ENCODE data around the gene SSX2IP. TPM values are rescaled to one million over a fixed set of nuclear protein-coding genes. Genes with fewer than 3 reads are reported as not detected.

SSX2IP gene
- total and polyA plus RNA-seq, 9 donors: 14.4 to 19.3 (median 16.5) TPM

DNA sequence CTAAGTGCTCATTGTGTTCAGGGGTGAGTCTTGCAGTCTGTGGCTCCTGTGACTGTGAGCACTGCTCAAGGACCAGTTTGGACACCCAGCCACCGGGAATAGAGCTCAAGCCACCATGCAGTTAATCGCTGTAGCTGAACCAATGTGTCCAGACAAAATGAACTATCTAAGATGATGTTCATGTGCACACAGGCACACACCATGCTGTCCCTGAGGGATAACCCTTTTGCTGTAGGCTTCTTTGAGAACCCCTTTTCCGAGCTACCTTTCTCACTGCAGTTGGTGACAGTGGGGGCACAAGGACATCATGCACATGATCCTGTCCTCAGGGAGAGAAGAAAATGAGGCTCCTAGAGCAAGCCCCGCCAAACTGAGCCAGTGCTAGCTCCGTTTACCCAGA, 65.4 kb downstream of the SSX2IP start:
- DNase-seq: no peak
- H3K4me1 ChIP-seq (ENCODE audit: control insufficient read depth, insufficient read depth, low read length): peaks cover 3% of the 10 kb centered on the region
- H3K36me3 ChIP-seq (ENCODE audit: control insufficient read depth, insufficient read depth, low read length): no peaks in the 10 kb centered on the region
- WGBS (ENCODE audit: insufficient coverage): 92% methylated on average over 3 of the region's 5 CpGs
- peaks cover 5% of the 10 kb centered on the region for H3K27me3 ChIP-seq (ENCODE audit: control insufficient read depth, insufficient read depth, low read length)
- H3K27ac ChIP-seq (ENCODE audit: low read length): no peak overlapping the region
- H3K4me3 ChIP-seq (ENCODE audit: low read length): no peak overlapping the region
- H3K9me3 ChIP-seq (replicated peaks; ENCODE audit: control insufficient read depth, low read depth, low read length): no peaks in the 10 kb centered on the region

DNA sequence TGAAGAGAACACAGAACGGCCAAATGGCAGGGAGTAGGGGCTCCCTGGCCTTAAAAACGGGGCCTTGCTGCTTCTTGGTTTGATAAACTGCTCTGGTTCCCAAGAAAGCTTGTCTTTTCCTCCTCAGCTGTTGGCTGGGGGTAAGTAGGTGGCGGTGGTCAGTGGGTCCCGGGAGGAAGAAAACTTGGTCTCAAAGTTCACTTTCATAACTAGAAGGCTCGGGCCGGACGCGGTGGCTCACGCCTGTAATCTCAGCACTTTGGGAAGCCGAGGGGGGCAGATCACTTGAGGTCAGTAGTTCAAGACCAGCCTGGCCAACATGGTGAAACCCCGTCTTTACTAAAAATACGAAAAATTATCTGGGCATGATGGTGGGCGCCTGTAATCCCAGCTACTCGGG, 68.7 kb downstream of the SSX2IP start:
- Histone ChIP-seq H3K4me1 (ENCODE audit: control insufficient read depth, insufficient read depth, low read length) (peaks cover 3% of the 10 kb centered on the region), H3K27ac (ENCODE audit: low read length) (no peak overlapping the region), H3K4me3 (ENCODE audit: low read length) (no peak overlapping the region), H3K27me3 (ENCODE audit: control insufficient read depth, insufficient read depth, low read length) (peaks cover 5% of the 10 kb centered on the region), H3K9me3 (replicated peaks; ENCODE audit: control insufficient read depth, low read depth, low read length) (no peaks in the 10 kb centered on the region), H3K36me3 (ENCODE audit: control insufficient read depth, insufficient read depth, low read length) (no peaks in the 10 kb centered on the region)
- 83% methylated on average over 14 of the region's 14 CpGs for WGBS (ENCODE audit: insufficient coverage)
- no peak for DNase-seq

DNA sequence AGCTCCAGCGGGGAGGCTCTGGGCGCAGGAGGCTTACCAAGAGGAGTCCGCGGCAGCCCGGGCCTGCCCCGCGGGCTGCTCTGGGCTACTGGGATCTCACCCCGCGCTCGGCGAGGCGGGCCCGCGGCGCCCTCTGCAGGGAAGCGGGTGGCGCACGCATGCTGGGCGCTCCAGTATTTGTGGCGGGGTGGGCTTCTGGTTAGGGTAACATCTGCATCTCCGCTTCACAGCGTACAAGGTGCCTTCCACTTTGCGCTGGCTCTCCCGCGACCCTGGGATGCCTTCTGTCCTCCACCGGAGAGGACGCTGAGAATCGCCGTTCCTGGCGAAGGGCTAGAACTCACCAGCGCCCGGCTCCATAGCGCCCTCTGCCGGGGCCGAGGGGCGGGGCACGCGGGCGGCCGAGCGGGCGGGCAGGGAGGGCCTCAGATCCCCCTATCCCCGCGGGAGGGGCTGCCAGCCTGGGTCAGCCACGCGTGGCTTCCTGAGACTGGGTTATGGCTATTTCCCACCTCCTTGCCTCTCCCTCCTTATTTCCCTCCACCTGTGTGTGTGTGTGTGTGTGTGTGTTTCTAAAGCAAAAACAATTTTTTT, 69.4 kb downstream of the SSX2IP start:
- Histone ChIP-seq H3K4me3 (ENCODE audit: low read length) (peak overlapping the region; percentile 61), H3K36me3 (ENCODE audit: control insufficient read depth, insufficient read depth, low read length) (no peaks in the 10 kb centered on the region), H3K27ac (ENCODE audit: low read length) (no peak overlapping the region), H3K27me3 (ENCODE audit: control insufficient read depth, insufficient read depth, low read length) (peaks cover 5% of the 10 kb centered on the region), H3K4me1 (ENCODE audit: control insufficient read depth, insufficient read depth, low read length) (peaks cover 3% of the 10 kb centered on the region), H3K9me3 (replicated peaks; ENCODE audit: control insufficient read depth, low read depth, low read length) (no peaks in the 10 kb centered on the region)
- DNase-seq: peak; percentile 78
- WGBS (ENCODE audit: insufficient coverage): 2% methylated on average over 31 of the region's 46 CpGs

DNA sequence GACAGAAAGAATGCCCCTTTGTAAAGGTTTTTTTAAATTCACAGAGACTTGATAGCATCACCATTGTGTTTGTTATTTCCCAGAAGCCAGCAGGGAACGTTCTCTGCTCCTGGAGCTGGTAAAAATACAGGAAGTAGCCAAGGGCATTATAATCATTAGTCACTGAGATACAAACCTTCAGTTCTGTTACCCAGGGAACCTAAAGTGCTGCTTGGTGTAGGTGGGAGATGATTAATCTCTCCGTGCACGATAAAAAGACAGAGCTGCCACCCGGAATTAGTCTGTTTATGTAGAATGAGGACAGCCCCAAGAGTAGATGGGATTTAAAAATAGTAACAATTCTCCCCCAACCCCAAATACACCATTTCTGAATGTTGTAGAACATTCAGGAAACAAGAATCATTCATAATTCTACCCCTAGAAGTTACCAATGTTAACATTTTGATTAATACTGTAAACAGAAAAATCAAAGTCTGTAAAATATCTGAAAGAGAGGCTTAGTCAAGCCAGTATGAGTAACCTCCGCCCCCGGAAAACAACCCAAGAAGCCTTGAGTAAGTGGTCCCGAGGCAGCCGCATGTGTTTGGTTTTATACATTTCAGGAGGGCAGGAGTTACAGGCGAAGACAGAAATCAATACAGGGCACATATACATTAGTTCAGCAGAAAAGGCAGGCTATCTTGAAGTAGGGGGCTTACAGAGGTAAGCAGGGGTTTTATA, 70.7 kb downstream of the SSX2IP start:
- H3K27ac ChIP-seq (ENCODE audit: low read length): no peak overlapping the region
- DNase-seq: no peak
- 90% methylated on average over 2 of the region's 9 CpGs for WGBS (ENCODE audit: insufficient coverage)

DNA sequence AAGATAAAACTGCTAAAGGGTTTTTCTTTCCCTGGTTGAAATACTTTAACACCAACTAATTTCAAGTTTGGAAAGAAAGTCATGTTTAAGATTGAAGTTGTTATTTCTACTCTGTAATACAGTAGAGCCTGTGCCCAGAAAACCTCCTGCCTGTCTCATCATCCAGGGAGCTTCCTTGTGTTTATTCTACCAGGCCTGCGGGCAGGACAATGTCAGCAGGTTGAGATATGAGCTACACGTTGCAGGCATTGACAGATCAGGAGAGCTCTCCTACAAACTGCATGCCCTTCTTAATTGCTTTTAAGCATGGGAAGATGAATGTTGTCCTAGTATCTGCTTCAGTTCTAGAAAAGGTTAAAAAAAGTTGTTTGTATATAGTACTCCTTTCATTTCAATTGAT, 72.9 kb downstream of the SSX2IP start:
- Histone ChIP-seq H3K9me3 (replicated peaks; ENCODE audit: control insufficient read depth, low read depth, low read length) (peaks cover 8% of the 10 kb centered on the region), H3K4me3 (ENCODE audit: low read length) (no peak overlapping the region), H3K27me3 (ENCODE audit: control insufficient read depth, insufficient read depth, low read length) (peaks cover 2% of the 10 kb centered on the region), H3K4me1 (ENCODE audit: control insufficient read depth, insufficient read depth, low read length) (peaks cover 3% of the 10 kb centered on the region), H3K27ac (ENCODE audit: low read length) (no peak overlapping the region), H3K36me3 (ENCODE audit: control insufficient read depth, insufficient read depth, low read length) (no peaks in the 10 kb centered on the region)
- WGBS (ENCODE audit: insufficient coverage): no CpG with 5 or more reads among the region's 2 CpGs
- no peak for DNase-seq

More for the DNA sequence above, 70.7 kb downstream of the SSX2IP start:
- H3K36me3 ChIP-seq (ENCODE audit: control insufficient read depth, insufficient read depth, low read length): no peaks in the 10 kb centered on the region
- no peaks in the 10 kb centered on the region for H3K9me3 ChIP-seq (replicated peaks; ENCODE audit: control insufficient read depth, low read depth, low read length)
- H3K4me1 ChIP-seq (ENCODE audit: control insufficient read depth, insufficient read depth, low read length): peaks cover 3% of the 10 kb centered on the region
- peaks cover 2% of the 10 kb centered on the region for H3K27me3 ChIP-seq (ENCODE audit: control insufficient read depth, insufficient read depth, low read length)
- no peak overlapping the region for H3K4me3 ChIP-seq (ENCODE audit: low read length)

DNA sequence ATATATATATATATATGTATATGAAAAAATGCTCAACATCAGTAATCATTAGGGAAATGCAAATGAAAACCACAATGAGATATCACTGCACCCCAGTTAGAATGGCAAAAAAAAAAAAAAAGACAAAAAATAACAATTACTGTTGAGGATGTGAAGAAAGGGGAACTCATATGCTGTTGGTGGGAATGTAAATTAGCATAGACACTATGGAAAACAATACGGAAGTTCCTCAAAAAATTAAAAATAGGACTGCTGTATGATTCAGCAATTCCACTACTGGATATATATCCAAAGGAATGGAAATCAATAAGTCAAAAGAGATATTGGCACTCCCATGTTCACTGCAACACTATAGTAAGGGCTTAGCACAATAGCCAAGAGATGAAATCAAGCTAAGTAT, 74.5 kb downstream of the SSX2IP start:
- H3K36me3 ChIP-seq (ENCODE audit: control insufficient read depth, insufficient read depth, low read length): no peaks in the 10 kb centered on the region
- H3K27ac ChIP-seq (ENCODE audit: low read length): no peak overlapping the region
- DNase-seq: peak; percentile 6
- H3K4me3 ChIP-seq (ENCODE audit: low read length): no peak overlapping the region
- H3K27me3 ChIP-seq (ENCODE audit: control insufficient read depth, insufficient read depth, low read length): no peaks in the 10 kb centered on the region
- H3K4me1 ChIP-seq (ENCODE audit: control insufficient read depth, insufficient read depth, low read length): peaks cover 3% of the 10 kb centered on the region
- no CpG with 5 or more reads among the region's 1 CpG for WGBS (ENCODE audit: insufficient coverage)
- peaks cover 8% of the 10 kb centered on the region for H3K9me3 ChIP-seq (replicated peaks; ENCODE audit: control insufficient read depth, low read depth, low read length)

DNA sequence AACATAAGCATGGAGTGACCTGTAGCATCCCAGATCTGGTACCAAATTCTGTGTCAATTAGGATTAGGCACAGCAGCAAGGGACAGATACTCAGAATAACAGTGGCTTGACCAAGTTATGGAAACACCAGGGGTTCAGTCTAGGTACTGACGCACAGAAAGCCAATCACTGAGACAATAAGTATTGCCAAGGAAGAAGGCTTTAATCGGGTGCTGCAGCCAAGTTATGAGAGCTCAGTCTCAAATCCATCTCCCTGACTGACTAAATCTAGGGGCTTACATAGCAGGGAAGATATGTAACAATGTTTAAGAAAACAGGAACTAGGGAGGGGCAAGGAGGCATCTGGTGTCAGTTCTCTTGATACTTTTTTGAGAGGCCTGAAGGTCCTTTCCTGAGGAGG, 76.4 kb downstream of the SSX2IP start:
- Histone ChIP-seq H3K27me3 (ENCODE audit: control insufficient read depth, insufficient read depth, low read length) (no peaks in the 10 kb centered on the region), H3K27ac (ENCODE audit: low read length) (no peak overlapping the region), H3K9me3 (replicated peaks; ENCODE audit: control insufficient read depth, low read depth, low read length) (peaks cover 8% of the 10 kb centered on the region), H3K4me1 (ENCODE audit: control insufficient read depth, insufficient read depth, low read length) (no peaks in the 10 kb centered on the region), H3K36me3 (ENCODE audit: control insufficient read depth, insufficient read depth, low read length) (no peaks in the 10 kb centered on the region), H3K4me3 (ENCODE audit: low read length) (no peak overlapping the region)
- WGBS (ENCODE audit: insufficient coverage): 88% methylated on average over 1 of the region's 2 CpGs
- no peak for DNase-seq

DNA sequence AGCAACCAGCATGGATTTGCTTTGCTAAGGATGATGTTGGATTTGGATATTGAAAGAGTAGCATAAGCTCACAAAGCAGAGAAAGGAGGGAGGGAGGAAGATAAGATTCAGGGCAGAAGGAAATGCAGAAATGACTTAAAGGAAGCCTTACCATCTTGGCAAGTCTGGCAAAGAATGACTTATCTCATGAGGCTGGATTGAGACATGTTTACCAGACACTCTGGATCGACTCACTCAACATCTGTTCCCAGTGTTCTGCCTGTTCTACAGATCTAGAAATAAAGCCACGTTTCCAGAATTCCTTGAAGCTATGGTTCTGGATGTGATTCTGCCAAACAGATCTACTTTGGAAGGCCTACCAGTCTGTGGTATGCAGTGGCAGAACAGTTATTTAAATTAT, 77.2 kb downstream of the SSX2IP start:
- DNase-seq: no peak
- Histone ChIP-seq H3K36me3 (ENCODE audit: control insufficient read depth, insufficient read depth, low read length) (no peaks in the 10 kb centered on the region), H3K27ac (ENCODE audit: low read length) (no peak overlapping the region), H3K4me3 (ENCODE audit: low read length) (no peak overlapping the region), H3K27me3 (ENCODE audit: control insufficient read depth, insufficient read depth, low read length) (no peaks in the 10 kb centered on the region), H3K9me3 (replicated peaks; ENCODE audit: control insufficient read depth, low read depth, low read length) (peaks cover 8% of the 10 kb centered on the region), H3K4me1 (ENCODE audit: control insufficient read depth, insufficient read depth, low read length) (no peaks in the 10 kb centered on the region)
- no CpG with 5 or more reads among the region's 2 CpGs for WGBS (ENCODE audit: insufficient coverage)

DNA sequence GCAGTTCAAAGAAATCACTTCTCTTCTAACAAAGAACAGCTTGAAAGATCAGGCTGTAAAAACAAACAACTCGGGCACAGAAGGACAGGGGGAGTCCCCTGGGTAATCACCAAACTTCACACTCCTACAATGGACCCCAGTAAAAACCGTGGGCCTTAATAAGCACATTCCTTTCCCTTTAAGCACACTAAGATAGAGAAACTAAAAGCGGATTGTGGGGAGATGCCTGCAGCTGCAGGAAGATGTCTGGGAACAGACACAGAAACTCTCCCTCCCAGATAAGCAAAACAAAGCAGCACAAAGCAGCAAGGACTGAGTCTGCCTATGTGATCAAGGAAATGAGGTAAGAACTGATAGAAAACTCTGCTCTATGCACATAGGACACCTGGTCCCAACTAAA, 78.5 kb downstream of the SSX2IP start:
- no peaks in the 10 kb centered on the region for H3K4me1 ChIP-seq (ENCODE audit: control insufficient read depth, insufficient read depth, low read length)
- DNase-seq: no peak
- WGBS (ENCODE audit: insufficient coverage): no CpG with 5 or more reads among the region's 3 CpGs
- peaks cover 8% of the 10 kb centered on the region for H3K9me3 ChIP-seq (replicated peaks; ENCODE audit: control insufficient read depth, low read depth, low read length)
- no peaks in the 10 kb centered on the region for H3K27me3 ChIP-seq (ENCODE audit: control insufficient read depth, insufficient read depth, low read length)
- H3K4me3 ChIP-seq (ENCODE audit: low read length): no peak overlapping the region
- no peak overlapping the region for H3K27ac ChIP-seq (ENCODE audit: low read length)
- H3K36me3 ChIP-seq (ENCODE audit: control insufficient read depth, insufficient read depth, low read length): no peaks in the 10 kb centered on the region

DNA sequence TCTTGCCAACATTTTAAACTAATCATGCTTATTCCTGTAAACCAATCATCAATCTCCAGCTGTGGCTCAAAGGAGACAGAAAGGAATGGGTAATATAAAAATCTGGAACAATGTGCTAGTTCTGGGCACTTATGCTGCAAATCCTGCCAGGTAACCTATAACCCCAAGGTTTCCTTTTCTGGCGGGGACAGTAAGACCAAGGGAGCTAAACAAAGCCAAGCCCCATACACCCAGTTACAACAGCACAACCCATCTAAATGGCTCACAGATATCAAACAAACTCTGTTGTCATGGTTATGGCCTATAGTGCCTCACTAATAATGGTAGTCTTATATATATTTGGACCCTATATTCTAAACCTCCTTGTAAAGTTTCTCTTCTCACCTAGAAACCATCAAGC, 79.2 kb downstream of the SSX2IP start:
- Histone ChIP-seq H3K36me3 (ENCODE audit: control insufficient read depth, insufficient read depth, low read length) (no peaks in the 10 kb centered on the region), H3K4me3 (ENCODE audit: low read length) (no peak overlapping the region), H3K9me3 (replicated peaks; ENCODE audit: control insufficient read depth, low read depth, low read length) (peaks cover 15% of the 10 kb centered on the region), H3K27ac (ENCODE audit: low read length) (no peak overlapping the region), H3K4me1 (ENCODE audit: control insufficient read depth, insufficient read depth, low read length) (no peaks in the 10 kb centered on the region), H3K27me3 (ENCODE audit: control insufficient read depth, insufficient read depth, low read length) (no peaks in the 10 kb centered on the region)
- no peak for DNase-seq
- no CpG with 5 or more reads among the region's 1 CpG for WGBS (ENCODE audit: insufficient coverage)
